HG03354 (cell line): ENCODE data around the gene SEC23B.
A peak's percentile ranks its signal among the peaks of the same experiment; 100 is the strongest.

Experiments used
- ATAC-seq: cut with Tn5 transposase; IDR thresholded peaks from one replicate; pipeline ENCODE4 v1.9.1; 2021; ENCODE audit warnings: mild to moderate bottlenecking; ENCODE audit not compliant: unreplicated experiment, poor library complexity, severe bottlenecking

The SEC23B gene

GRCh38 chr20:18578581-18578980 lies 70.8 kb downstream of the SEC23B start:
- ATAC-seq: no peak

DNA sequence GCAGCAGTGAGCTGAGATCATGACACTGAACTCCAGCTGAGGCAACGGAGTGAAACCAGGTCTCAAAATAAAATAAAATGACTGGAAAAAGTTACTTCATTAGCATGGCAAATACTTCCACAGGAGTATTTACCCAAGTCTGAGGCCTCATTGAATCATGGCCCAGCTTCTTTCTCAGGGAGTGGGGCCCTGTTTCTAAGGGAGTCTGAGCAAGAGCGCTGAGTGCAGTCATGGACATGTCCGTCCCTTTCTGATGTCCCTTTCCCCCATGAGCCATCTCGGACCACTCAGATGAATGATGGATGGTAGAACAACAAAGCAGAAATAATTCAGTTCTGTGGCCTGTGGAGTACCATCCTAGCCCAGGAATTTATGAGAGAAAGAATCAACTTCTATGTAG lies 72.3 kb downstream of the SEC23B start:
- no peak for ATAC-seq

DNA sequence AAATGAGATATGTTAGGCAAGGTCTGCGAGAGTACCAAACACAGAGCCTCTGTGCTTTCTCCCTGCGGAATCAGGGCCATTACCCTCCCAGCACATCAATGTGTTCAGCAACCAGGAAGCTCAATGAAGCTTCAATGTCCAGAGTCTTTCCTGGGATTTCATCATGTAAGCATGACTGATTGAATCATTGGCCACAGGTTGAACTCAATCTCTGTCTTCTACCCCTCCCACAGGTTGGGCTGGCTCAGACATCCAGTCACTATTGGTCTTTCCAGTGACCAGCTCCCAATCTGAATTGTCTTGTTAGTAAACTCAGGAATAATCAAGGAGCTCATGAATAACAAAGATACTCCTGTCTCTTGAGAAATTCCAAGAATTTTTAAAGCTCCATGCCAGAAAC lies 77.4 kb downstream of the SEC23B start:
- ATAC-seq: no peak

- ATAC-seq: peak; percentile 90
Measured at GRCh38 chr20:18587665-18588573, 80.2 kb downstream of the SEC23B start, which contains the start of gene DTD1. Gene DTD1, plus strand, starts transcription at chr20:18588054. Its CDS starts 19 bp downstream, at chr20:18588073.

DNA sequence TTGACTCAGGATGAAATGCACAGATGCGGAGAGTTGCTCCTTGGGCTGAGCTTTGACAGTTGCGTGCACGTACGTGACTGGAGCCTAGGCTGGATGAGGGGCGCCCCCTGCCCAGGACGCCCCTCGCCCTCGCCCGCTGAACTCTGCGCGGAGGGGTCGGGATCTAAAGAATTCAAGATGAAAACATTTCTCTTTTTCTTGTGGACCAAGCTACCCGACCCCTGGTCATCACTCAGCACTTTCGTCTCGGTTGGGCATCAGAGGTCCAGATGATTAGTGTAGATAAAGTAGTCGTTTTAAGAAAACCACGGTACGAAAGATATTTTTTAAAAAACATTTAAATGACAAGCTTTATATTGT lies 80.8 kb downstream of the SEC23B start:
- no peak for ATAC-seq

DNA sequence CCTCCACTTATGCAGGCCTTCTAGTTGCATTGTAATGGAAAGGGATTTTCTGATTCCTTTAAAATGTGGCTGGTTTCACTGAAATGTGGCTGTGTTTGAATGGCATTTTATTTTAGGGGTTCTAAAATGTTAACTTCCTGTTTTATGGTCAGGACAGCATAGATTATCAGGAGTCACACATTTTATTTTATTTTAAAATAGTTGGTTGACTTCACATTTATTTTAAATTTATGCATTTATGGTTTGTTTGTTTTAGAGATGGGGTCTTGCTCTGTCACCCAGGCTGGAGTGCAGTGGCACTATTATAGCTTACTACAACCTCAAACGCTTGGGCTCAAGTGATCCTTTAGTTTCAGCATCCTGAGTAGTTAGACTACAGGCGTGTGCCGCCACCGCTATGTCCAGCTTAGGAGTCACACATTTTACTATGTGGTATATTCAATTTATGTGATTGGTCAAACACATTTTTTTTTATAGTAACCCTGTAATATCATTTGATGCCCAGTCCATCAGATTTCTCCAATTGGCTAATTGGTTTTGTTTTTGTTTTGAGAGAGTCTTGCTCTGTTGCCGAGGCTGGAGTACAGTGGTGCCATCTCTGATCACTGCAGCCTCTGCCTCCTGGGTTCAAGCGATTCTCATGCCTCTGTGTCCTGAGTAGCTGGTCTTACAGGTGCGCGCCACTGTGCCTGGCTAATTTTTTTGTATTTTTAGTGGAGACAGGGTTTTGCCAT lies 82.4 kb downstream of the SEC23B start:
- no peak for ATAC-seq

DNA sequence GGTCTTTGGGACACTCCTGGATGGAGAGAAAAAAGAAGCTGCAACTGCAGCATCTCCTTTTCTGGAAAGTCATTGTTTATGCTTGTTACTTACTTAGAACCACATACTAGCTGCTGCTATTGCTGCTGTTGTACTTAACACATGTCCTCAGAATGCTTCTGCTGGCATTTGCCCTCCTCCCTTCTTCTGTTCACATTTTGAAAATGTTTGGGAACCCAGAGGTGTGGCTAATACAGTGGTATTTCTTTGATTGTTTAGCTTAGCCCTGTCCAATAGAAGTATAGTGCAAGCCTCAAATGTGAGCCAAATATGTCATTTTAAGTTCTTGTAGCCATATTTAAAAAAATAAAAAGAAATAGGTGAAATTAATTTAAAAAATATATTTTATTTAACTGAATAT lies 88.5 kb downstream of the SEC23B start:
- no peak for ATAC-seq

DNA sequence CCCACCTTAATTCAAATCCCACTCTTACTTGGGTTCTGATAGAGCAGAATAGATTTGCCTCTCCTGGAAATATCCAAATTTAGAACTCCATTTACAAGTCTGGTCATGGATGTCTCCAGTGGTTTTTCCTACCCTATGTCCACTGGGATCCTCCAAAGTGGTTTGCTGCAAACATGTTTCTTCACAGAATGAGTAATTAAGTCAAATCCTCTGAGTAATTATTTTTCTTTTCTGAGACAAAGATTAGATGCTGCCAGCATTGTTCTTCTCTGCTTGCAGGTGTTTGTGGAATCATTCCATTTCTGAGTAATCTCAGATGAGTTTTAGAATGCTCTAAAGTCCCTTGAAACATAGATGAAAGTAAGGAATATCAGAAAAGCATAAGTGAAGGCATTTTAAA lies 102.0 kb downstream of the SEC23B start:
- ATAC-seq: no peak
